Gastroesophageal sphincter (tissue), 4 donors: Measurements from ENCODE around the gene NT5M. TPM values are rescaled to one million over a fixed set of nuclear protein-coding genes. Genes with fewer than 3 reads are reported as not detected.
A peak's percentile ranks its signal among the peaks of the same experiment; 100 is the strongest.

Experiments
- ATAC-seq: fragments of 150-250 bp; one replicate; pipeline ENCODE4 v1.9.1; 2016; ENCODE audit warnings: mild to moderate bottlenecking, moderate library complexity
- H3K27ac ChIP-seq, 4 donors: fragments of 200-600 bp; sonication (generic) in 3 of 4; 1 replicate in 3 of 4; 2 replicates in 1 of 4; pipeline ENCODE4 v1.5.1; 2016 to 2019
- H3K27me3 ChIP-seq: fragments of 200-600 bp; sonication (generic); one replicate; pipeline ENCODE4 v1.5.1; 2019
- H3K36me3 ChIP-seq, 2 donors: fragments of 200-600 bp; sonication (generic); one replicate each; pipeline ENCODE4 v1.5.1; 2019; ENCODE audit warnings: control low read depth in 1 of 2
- H3K4me1 ChIP-seq, 3 donors: fragments of 200-600 bp; sonication (generic); 1 replicate in 2 of 3; 2 replicates in 1 of 3; pipeline ENCODE4 v1.5.1; 2016 to 2019; ENCODE audit warnings: control low read depth in 2 of 3
- H3K4me3 ChIP-seq, 2 donors: fragments of 200-600 bp; sonication (generic); one replicate each; pipeline ENCODE4 v1.5.1; 2019; ENCODE audit warnings: mild to moderate bottlenecking in 1 of 2, moderate library complexity in 1 of 2
- H3K9me3 ChIP-seq, 3 donors: fragments of 200-600 bp; sonication (generic); one replicate each; pipeline ENCODE4 v1.5.1; 2017 to 2019; ENCODE audit warnings: control low read depth in 2 of 3
- CTCF ChIP-seq, 4 experiments: fragments of 200-600 bp in 2 of 4; fragments of 450-650 bp in 2 of 4; sonication (generic) in 1 of 4; IDR thresholded peaks; one replicate each; pipeline ENCODE4 v1.5.1; 2017 to 2019; ENCODE audit warnings: antibody characterized with exemption in 4 of 4, mild to moderate bottlenecking in 2 of 4, moderate library complexity in 2 of 4
- EP300 ChIP-seq: sonication (generic); formaldehyde crosslinking; IDR thresholded peaks from one replicate; pipeline ENCODE4 v1.6.1; 2017; ENCODE audit warnings: antibody characterized with exemption, mild to moderate bottlenecking
- POLR2A ChIP-seq, 2 donors: fragments of 450-650 bp; IDR thresholded peaks; one replicate each; pipeline ENCODE4 v1.6.1; 2017; ENCODE audit warnings: antibody characterized with exemption in 2 of 2, mild to moderate bottlenecking in 2 of 2, moderate library complexity in 1 of 2
- POLR2AphosphoS5 ChIP-seq: sonication (generic); formaldehyde crosslinking; IDR thresholded peaks from one replicate; pipeline ENCODE4 v1.6.1; 2017; ENCODE audit warnings: antibody characterized with exemption
- WGBS, 2 donors: methylation state at CpG; one replicate each; pipeline ENCODE4 v1.1.5; 2018; ENCODE audit warnings: low coverage in 1 of 2; 5-methylcytosine and 5-hydroxymethylcytosine counted together
- total RNA-seq, 4 donors: library from RNA; depleted of rRNA; stranded (reverse); fragments of >200 nt; gene quantifications; one replicate each; pipeline ENCODE4 v1.1.0, GENCODE V29; 2016

NT5M gene
- total RNA-seq, 4 donors from 2014 or later: 2.3 to 9.0 (median 4.5) TPM

- Histone ChIP-seq H3K9me3 (no peaks in the 10 kb centered on the region), H3K36me3 (no peaks in the 10 kb centered on the region), H3K27me3 (peaks cover 46% of the 10 kb centered on the region), H3K4me1 (peaks cover 0 to 14% (median 0%) of the 10 kb centered on the region in 3 donors), H3K27ac (no peak overlapping the region), H3K4me3 (no peak overlapping the region)
- ATAC-seq: no peak
- TF ChIP-seq POLR2A (IDR thresholded peaks at IDR 0.05) (no peak), CTCF (IDR thresholded peaks at IDR 0.05) (no peak), EP300 (no peak), POLR2AphosphoS5 (no peak)
- WGBS, 2 donors: 87% methylated on average over 3 of the region's 14 CpGs; no CpG with 5 or more reads in 1 of the 2 donors
These were observed 49.9 kb downstream of the NT5M start for GRCh38 chr17:17352836-17353624.

GRCh38 chr17:17353625-17354484 is 50.7 kb downstream of the NT5M start:
- ATAC-seq: no peak
- Histone ChIP-seq H3K36me3 (no peaks in the 10 kb centered on the region), H3K4me3 (no peak overlapping the region), H3K27ac (no peak overlapping the region), H3K4me1 (peaks cover 0 to 14% (median 0%) of the 10 kb centered on the region in 3 donors), H3K9me3 (no peaks in the 10 kb centered on the region), H3K27me3 (peaks cover 46% of the 10 kb centered on the region)
- WGBS, 2 donors: 87 to 91% methylated on average over 4 of the region's 15 CpGs
- TF ChIP-seq EP300 (no peak), CTCF (IDR thresholded peaks at IDR 0.05) (no peak), POLR2A (IDR thresholded peaks at IDR 0.05) (no peak), POLR2AphosphoS5 (no peak)

GRCh38 chr17:17354560-17355349 is 51.6 kb downstream of the NT5M start:
- Histone ChIP-seq H3K4me3 (no peak overlapping the region), H3K27ac (no peak overlapping the region), H3K4me1 (peaks cover 0 to 14% (median 0%) of the 10 kb centered on the region in 3 donors), H3K27me3 (peaks cover 46% of the 10 kb centered on the region), H3K9me3 (no peaks in the 10 kb centered on the region), H3K36me3 (no peaks in the 10 kb centered on the region)
- peak; percentile 58 for ATAC-seq
- 52 to 80% methylated on average over 1 to 5 of the region's 14 CpGs for WGBS, 2 donors
- peak; percentile 79 for TF ChIP-seq POLR2AphosphoS5
- TF ChIP-seq CTCF (IDR thresholded peaks at IDR 0.05): peak in 3 of 4 experiments; percentile 87 to 92 (median 91)
- no peak for TF ChIP-seq POLR2A (IDR thresholded peaks at IDR 0.05)

GRCh38 chr17:17355426-17355825 is 52.3 kb downstream of the NT5M start:
- no peaks in the 10 kb centered on the region for H3K9me3 ChIP-seq
- ATAC-seq: no peak
- no peak overlapping the region for H3K27ac ChIP-seq
- H3K36me3 ChIP-seq: no peaks in the 10 kb centered on the region
- H3K4me3 ChIP-seq: no peak overlapping the region
- H3K4me1 ChIP-seq: peaks cover 0 to 14% (median 0%) of the 10 kb centered on the region in 3 donors
- 55 to 70% methylated on average over 2 to 8 of the region's 12 CpGs for WGBS, 2 donors
- H3K27me3 ChIP-seq: peaks cover 45% of the 10 kb centered on the region
- TF ChIP-seq EP300 (no peak), CTCF (IDR thresholded peaks at IDR 0.05) (no peak), POLR2A (IDR thresholded peaks at IDR 0.05) (no peak), POLR2AphosphoS5 (no peak)
